Measurements from ENCODE around the gene TMEM187.

TMEM187 gene

DNA sequence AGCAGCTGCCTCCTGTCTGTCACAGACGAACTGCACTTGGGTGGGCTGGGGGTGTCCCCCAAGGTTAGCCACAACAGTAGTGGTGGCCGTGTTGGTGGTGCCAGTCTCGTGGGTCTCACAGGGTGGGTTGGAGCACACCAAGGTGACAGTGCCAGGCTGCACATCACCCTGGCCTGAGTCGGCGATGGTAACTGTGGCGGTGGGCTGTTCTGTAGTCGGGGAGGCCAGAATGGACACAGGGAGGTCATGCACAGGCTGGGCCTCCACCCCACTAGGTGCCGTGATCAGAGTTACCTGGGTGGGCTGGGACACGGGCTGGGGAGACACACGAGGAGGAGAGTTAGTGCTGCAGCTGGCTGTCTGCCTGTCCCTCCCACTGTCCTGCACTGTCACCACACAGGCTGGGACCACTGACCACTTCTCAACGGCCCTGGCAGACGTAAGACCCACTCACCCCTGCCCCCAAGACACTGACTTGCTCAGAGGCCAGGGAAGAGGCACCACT is 17.3 kb upstream of the TMEM187 start:
- DNase-seq: no peak

DNA sequence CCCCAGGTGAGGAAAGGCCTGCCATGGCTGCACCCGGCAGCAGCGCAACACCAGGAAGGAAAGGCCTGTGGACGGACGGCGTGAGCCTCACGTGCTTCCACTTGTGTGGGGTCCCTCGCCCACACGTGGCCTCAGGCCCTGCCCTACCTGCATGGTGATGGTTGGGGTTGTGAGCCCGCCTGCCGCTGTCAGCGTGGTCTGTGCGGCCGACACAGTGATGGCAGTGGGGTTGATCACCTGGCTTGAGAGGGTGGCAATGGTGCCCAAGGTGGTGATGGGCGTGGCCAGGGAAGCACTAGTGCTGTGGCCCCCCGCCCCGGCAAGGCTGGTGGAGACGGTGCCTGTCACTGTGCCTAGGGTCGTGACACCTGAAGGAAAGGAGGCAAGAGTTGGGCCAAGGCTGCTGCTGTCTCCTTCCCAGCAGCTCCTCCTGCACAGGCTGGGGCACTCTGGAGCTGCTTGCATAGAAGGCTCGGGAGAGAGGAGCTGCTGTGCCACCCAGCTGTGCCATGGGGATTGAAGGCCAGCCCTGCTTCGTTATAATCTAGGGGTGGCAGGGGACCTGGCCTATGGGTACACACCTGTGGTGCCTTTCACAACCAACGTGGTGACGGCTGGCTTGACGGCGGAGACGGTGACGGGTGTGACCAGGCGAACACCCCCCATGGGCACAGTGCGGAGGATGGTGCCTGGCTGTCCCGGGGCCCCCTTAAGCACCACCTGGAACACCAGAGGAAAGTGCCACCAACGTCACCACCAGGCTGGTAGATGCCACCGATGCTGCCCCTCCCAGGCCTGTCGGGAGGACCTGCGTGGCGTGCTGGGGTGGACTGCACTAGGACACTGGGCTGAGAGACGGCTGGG is 16.3 kb upstream of the TMEM187 start:
- DNase-seq: no peak

DNA sequence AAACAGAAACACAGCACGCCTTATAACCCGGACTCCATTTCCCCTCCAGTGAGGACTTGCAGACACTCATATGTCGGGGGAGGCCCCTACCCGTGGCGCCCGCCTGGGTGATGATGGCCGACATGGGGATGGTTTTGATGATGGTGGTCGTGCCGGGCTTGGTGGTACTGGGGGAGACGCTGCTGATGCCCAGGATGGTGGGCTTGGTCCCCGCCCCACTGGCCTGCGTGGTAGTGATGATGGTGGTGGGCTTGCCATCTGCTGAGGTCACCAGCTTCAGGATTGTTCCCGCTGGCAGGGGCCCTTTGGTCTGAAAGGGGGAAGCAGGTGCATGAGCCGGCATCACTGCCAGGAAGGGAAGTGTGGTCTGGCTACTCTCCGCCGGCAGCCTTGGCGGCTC is 15.3 kb upstream of the TMEM187 start:
- DNase-seq: no peak

DNA sequence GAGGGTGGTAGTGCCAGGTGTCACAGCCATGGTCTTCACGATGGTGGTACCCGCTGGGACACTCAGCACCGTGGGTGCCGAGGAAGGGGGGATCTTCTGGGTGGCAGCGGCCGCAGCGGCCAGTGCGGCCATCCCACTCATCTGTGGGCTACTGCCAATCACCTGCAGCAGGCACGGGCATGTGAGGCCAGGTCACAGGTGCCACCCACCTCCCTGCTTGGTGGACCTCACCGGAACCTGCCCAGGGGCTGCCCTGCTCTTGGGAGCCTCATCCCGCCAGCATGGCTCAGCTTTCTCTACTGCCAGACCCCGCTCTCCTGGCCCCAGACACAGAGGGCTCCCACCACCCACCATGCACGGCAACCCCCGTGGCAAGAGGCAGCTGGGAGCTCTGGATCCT is 13.9 kb upstream of the TMEM187 start:
- DNase-seq: no peak

DNA sequence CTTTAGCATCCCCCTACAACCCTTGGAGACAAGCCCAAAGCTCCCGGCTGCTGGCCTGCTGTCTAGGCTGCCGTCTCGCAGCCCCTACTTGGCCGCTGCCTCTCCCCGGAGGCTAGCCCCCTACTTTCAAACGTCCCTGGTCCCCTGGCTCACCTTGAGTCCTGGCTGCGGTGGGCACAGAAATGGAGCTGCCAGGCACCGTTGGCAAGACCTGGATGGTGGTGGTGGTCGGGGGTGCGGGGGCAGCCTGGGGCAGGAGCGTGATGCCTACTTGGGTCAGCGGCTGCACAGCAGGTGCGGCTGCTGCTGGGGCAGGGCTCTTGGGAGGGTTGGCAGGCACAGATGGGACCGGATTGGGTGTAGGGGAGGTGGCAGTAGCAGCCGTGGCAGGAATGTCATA is 12.9 kb upstream of the TMEM187 start:
- no peak for DNase-seq

DNA sequence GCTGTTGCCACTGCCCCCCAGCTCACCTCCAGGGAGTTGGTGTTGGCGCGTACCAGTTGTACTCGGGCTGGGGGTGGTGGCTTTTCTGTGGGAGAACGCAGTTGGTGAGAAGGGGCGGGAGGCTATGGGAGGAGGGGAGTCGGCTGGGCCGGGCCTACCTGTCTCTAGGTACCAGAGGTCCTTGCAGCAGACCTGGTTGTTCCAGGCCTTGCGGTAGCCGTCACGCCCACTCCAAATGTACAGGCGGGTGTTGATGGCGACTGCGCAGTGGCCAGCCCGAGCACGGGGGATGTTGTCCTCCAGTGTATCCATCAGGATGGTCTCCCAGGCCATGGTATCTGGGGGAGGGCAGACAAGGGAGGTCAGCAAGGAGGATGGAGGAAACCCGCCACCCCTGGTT is 12.5 kb upstream of the TMEM187 start:
- DNase-seq: no peak

DNA sequence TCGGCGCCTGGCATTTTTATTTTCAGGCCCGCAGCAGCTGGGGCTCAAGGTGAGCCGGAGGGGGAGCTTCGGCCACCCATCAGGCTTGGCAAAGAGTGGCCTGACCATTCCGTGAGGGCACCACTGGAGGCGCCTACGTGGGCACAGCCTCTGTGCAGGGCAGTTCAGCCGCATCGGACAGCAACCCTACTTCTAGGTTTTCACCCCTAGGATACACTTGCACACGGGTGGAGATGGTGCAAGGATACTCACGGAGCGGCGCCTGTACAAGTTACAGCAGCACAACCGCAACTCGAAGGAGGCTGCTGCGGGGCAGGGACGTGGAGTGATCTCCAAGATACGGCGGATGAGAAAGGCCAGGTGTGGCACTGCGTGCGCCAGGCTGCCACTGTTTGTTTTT is 11.8 kb upstream of the TMEM187 start:
- DNase-seq: no peak

DNA sequence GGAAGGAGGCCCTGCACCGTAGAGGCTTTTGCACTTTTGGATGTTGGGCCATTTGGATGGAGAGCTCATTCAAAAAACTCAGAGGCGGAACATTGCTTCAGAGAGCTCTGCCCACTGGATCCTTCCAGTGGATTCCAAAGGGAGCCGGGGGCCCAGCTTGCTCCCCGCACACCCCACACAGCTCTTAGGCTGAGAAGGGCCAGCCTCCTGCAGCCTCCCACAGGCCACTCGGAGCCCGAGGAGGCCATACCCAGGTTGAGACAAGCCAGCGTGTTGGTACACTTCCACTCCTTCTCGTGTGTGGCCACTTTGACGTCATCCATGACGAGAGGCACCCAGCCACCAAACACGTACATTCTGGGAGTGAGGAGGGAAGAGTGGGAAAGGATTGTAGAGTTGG is 11.3 kb upstream of the TMEM187 start:
- no peak for DNase-seq

DNA sequence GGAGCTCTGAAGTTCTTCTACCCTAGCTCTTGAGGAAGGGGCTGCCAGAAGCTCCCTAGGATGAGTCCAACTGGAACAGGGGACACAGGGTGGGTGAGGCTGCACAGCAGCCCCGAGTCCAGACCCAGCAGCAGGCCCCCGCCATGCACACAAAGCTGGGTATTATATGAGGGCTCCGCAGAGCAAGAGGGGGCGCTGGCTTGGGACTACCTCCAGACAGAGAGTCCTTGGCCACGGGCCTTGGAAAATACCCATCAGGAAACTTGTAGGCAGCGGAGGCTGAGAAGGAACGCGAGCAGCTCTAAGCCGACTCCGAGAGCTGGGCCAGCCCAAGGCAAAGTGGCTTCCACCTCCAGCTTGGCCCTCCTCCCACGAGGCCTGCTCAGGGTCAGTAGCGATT is 9.0 kb upstream of the TMEM187 start:
- DNase-seq: no peak

DNA sequence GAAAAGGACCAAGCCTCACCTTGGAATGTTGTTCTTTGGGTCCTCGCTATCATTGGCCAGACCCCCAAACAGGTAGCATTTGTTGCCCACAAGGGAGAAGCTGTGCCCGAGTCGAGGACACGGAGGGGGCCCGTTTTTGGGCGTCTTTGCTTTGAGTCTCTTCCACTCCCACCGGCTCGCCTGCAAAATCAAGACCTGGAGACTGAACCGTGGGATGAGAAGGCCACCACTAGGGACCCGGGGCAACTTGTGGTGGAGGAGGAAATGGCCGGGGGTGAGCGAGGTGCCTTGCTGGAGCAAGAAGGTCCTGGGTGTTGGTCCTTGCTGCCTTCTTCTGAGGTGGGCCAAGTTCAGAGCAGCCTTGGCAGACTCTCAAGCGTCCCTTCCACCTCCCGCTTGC is 8.4 kb upstream of the TMEM187 start:
- no peak for DNase-seq

DNA sequence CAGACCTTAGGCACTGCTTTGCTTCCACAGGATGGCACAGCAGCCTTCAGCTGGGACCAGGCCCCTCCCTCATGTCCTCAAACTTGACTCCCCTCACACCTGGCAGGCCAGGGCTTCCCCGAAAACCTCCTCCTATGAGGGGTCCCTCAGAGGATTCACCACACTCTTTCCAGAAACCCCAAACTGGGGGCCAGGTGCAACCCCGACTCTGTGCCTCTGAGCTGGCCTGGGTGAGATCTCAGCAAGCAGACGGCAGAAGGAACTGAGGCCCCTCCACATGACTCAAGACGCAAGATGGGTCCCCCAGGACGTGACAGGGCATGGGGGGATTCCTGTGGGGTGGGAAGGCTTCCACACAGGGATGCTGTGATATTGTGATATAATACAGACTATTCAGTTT is 7.1 kb upstream of the TMEM187 start:
- no peak for DNase-seq

DNA sequence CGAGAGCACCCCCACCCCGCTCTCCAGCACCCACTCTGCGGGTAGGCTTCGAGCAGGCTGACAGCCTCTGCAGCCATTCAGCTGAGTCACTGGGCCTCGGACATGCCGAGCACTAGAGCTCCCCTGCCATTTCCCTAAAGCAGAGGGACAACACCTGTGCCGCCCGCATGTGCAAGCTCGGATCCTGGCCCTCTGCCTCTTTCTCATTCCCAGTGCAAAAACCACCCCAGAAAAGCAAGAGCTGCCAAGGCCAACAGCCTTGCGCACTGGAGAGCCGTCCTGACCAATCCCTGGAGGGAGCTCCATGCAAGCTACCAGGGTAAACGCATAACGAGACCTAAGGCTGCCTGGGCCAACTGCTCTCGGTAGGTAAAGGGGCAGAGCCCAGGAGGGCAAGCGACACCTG is 6.3 kb upstream of the TMEM187 start:
- no peak for DNase-seq

DNA sequence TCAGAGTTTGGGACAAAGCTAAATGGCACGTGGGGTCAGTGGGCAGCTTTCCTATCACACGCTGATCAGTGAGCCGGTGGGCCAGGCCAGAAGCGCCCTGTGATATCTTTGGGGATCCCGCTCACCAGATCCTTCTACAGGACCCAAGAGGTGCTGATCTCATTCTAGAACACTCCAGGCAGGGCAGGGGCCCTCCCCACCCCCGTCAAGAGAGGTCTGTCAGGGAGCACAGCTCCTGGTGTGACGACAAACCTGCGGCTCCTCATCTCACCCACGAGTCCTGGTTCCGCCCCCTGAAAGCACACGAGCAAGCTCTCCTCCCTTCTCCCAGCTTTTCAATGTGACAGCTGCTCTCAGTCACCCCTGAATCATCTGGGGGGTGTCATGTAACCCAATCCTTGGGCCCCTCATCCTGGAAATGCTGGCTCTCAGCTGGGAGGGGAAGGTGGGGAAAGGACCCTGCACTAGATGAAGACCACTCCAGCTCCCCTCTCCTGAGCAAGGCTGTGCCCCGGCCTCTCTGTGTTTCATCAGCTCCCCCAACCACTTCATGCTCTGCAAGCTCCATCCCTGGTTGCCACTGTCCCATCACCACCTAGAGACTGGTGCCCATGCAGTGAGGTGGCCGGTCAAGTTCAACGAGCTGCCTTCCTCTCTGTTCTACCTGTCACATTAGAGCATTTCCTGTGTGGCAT is 5.6 kb upstream of the TMEM187 start:
- DNase-seq: no peak

DNA sequence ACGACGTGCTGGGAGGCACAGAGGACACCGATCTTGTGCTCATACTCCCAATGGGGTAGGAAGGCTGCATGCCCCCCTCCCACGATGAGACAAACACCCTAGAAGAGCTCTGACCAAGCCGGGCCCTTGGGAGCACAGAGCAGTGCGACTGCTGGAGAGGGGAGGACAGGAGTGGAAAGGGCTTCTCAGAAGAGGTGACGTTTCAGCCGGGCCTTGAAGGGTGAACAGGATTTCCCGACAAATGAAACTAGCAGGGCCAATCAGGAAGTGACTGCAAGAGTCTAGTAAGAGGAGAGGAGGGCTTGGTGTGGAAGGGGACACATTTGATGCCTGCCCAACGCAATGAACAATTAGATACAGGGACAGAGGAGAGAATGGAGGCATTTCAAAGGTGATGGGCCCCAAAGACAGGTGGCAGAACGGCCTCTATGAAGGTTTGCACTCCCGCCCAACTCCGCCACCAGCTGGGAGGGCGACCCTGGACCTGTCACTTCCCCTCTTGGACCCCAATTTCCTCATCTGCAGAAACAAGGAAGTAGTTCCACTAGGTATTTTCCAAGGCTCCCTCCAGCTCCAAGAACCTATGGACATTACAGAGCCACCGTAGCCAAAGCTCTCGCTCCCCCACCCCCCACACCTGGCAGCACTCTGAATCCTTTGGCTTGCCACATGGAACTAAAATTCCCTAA is 4.9 kb upstream of the TMEM187 start:
- DNase-seq: no peak

DNA sequence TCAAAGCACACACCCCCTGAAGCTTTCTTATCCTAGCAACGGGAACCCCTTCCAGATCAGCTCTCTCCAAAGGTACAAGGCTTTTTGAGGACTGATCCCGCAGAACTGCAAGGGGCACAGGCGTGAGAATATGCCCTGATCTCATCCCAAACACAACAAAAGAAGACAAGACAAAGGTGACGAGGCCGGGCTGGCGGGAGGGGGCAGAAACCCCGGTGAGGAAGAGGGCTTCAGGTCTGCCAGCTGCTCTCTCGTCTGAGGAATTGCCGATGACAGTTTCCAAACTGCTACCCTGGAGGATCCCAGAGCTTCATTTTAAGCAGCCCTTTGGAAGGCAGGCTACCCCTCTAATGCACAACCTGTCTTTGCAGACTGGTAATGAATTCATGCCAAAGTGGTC is 4.3 kb upstream of the TMEM187 start:
- DNase-seq: no peak

DNA sequence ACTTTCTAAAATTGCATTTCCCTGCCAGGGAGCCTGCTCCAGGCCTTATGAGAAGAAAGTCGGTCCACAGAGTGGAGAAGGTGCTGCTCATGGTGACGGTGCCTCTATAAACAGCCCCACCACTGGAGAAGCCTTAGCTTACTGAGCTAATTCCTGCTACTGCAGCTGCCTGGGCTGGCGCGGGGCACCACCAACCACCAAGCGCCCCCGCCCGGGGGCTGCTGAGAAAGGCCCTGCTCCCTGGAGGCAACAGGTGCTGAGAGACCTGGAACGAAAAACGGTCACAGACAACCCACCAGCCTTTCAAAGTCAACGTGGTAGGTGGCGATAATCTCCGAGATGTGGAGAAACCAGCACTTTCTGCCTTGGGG is 3.8 kb upstream of the TMEM187 start:
- DNase-seq: peak in 1 of 2 experiments; percentile 48

DNA sequence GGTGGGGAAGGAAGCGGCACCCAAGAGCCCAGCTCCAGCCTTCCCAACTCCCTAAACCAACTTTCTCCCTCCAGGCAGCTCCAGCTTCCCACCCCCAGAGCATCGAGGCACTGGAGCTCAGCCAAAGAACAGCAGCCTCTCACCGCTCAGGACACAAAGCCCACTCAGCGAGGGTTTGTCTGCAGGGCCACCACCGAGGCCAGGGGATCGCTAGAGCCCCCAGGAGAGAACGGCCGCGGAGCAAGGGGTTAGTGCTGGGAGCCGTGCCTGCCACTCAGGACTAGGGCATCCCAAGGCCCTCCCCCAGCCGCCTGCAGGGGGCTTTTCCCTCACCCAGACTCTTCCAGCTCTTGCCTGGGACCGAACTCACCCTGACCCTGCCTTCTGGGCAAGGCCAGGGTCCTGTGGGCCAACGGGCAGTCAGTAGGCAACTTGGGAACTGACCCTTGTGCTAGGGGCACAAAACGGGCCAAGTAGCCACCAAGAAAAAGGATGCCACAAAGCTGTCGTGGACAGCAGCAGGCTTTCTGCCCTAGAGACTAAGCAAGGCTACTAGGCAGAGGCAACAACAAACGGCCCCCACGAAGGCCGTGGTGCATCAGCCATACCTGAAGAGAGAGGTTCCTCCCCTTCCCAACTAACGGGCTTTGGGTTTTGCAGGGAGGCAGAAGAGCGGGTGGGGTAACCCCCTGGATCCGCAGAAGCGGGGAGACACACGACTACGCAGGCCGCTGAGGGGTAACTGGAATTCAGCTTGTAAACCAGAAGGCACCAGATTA is 3.2 kb upstream of the TMEM187 start:
- DNase-seq: no peak

DNA sequence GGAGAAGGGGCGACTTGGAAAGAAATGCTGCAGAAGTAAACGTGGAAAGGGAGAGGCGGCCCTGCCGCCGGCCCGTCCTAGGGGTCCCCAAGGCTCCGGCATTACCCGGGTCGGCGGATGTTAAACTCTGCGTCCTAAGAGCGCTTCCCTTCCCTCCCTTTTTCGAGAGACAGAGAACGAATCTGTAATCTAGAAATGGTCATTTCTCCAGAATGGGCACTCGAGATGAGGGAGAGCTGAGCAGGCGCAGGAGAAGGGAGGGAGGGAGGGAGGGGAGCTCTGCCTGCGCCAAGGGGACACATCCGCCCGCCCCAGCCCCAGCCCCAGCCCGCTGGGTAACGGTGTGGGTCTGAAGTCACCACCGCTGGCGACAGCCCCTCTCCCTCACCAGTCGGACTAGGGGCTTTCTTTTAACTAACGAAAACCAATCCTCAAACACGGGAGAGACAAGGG is 2.6 kb upstream of the TMEM187 start:
- no peak for DNase-seq

DNA sequence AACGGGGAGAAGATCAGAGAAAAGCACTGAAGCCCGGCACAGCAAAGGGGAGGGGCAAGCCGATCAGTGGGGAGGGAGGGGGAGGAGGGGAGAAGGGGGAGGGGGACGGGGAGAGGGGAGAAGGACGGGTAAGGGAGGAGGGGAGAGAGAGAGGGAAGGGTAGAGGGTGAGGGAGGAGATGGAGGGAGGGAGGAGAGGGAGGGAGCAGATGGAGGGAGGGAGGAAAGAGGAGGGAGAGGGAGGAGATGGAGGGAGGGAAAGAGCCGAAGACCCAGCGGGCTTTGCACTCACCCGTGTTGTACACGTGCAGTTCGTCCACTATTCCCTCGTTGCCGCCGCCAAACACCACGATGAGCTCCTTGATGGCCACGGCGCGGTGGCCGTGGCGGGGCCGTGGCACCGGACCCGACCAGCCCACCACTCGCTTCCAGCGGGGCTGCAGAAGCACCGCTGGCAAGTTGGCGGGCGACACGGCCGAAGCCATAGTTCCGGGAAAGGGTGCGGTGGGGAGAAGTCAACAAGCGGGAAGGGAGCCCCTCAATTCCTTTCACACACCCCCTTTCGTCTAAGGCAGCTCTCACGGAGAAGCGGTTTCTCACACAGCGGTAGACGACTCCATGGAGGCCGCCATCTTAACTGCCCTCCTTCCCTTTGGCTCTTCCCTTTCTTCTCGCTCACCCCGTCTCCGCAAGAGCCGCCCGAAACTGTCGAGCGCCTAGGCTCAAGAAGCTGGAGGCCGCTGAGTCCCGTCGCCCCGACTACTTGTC is 2.0 kb upstream of the TMEM187 start:
- peak; percentile 61 to 71 for DNase-seq

DNA sequence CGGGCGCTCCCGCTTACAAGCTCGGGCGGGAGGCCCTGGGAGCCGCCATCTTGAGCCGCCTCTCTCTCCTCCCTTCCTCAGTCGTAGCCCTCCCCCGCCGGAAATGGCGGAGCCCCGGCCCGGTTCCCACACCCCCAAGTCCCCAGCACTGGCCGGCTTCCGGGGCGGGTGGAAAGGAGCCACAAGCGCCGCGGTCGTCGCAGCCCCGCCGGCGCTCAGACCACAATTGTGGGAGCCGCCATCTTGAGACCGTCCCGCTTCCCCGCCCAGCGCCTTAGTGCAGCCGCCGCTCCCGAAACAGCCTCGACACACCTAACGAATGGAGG is 1.5 kb upstream of the TMEM187 start:
- peak; percentile 74 to 88 for DNase-seq

DNA sequence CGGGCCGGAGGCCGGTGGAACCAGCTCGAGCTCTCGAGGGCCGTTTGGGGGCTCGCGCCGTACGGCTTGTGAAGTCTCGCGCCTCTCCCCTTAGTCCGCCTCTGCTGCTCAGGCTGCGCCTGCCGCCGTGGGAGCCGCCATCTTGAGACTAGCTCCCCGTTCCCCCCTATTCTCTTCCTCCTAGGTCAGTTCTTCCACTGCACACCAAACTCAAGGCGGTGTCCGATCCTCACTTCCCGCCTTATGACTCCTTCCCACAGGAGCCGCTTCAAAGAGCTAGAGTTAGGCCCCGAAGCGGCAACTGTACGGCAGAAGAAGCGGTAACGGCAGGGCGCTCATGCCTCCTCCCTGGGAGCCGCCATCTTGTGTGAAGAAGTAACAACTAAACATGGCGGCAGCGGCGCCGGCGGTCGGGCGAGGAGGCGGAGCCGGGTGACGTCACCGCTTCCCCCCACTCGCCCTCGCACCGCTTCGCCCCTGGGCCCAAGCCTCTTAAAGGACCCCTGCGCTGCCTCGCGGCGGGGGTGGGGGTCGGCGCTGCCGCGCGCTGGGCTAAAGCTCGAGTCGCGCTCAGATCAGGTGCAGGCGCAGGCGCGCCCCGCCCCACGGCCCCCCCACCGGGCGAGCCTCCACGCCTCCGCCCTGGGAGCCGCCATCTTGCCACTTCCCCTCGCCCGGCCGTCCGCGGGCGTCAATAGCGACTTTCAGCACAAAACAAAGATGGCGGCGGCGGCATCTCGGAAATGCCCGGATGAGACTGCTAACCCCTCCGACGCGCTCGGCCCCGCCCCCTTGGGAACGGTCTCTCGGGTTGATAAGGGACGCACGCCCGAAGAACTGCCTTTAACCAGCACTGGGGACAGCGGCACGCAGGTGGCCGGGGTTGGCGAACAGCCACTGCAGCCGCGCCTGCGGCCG is 845 bp upstream of the TMEM187 start, which contains the start of gene HCFC1:
Gene HCFC1 (minus strand): TSS at position 369 of the 918 bp plus-strand sequence. CDS start 978 bp downstream, outside the sequence.
- DNase-seq: peak; percentile 94 to 97
